SK-N-SH treated with all-trans-retinoic acid at 6 μM for 48 hours (cell line): ENCODE measurements around the gene ITPA.
A peak's percentile ranks its signal among the peaks of the same experiment; 100 is the strongest.

Experiments
- ATAC-seq: fragments of 200-7000 bp; cut with Tn5 transposase; 3 replicates; pipeline ENCODE4 v1.9.1; 2020; ENCODE audit warnings: mild to moderate bottlenecking, moderate library complexity
- BACH2 ChIP-seq: fragments of 250-450 bp; sonication (Bioruptor Pico); IDR thresholded peaks from 2 replicates; pipeline ENCODE4 v1.9.0; 2021; ENCODE audit warnings: mild to moderate bottlenecking, borderline replicate concordance
- CSDC2 ChIP-seq: fragments of 250-450 bp; sonication (Bioruptor Pico); IDR thresholded peaks from 2 replicates; pipeline ENCODE4 v1.5.0; 2020; ENCODE audit warnings: mild to moderate bottlenecking, moderate library complexity
- GLIS3 ChIP-seq: fragments of 250-450 bp; sonication (Bioruptor Pico); IDR thresholded peaks from 2 replicates; pipeline ENCODE4 v1.5.0; 2020; ENCODE audit warnings: mild to moderate bottlenecking, moderate library complexity
- ISL1 ChIP-seq: fragments of 250-450 bp; sonication (Bioruptor Pico); IDR thresholded peaks from 2 replicates; pipeline ENCODE4 v2.1.2; 2022; ENCODE audit warnings: mild to moderate bottlenecking, moderate library complexity
- PPARA ChIP-seq: fragments of 250-450 bp; sonication (Bioruptor Pico); IDR thresholded peaks from 2 replicates; pipeline ENCODE4 v1.5.0; 2020; ENCODE audit warnings: mild to moderate bottlenecking, borderline replicate concordance
- RARB ChIP-seq: fragments of 250-450 bp; sonication (Bioruptor Pico); IDR thresholded peaks from 2 replicates; pipeline ENCODE4 v1.8.0; 2021; ENCODE audit warnings: mild to moderate bottlenecking, moderate library complexity
- SNAI2 ChIP-seq: fragments of 250-450 bp; sonication (Bioruptor Pico); IDR thresholded peaks from 2 replicates; pipeline ENCODE4 v1.5.0; 2020; ENCODE audit warnings: mild to moderate bottlenecking, moderate library complexity
- TCF4 ChIP-seq: fragments of 250-450 bp; sonication (Bioruptor Pico); IDR thresholded peaks from 2 replicates; pipeline ENCODE4 v1.8.0; 2021; ENCODE audit warnings: mild to moderate bottlenecking, moderate library complexity, borderline replicate concordance
- TOX ChIP-seq: fragments of 250-450 bp; sonication (Bioruptor Pico); IDR thresholded peaks from 2 replicates; pipeline ENCODE4 v1.8.0; 2021; ENCODE audit warnings: mild to moderate bottlenecking, moderate library complexity, borderline replicate concordance
- ZFP3 ChIP-seq: fragments of 250-450 bp; sonication (Bioruptor Pico); IDR thresholded peaks from 2 replicates; pipeline ENCODE4 v1.5.0; 2020; ENCODE audit warnings: mild to moderate bottlenecking, moderate library complexity
- ZFP30 ChIP-seq: fragments of 450-650 bp; formaldehyde crosslinking; IDR thresholded peaks from 2 replicates; pipeline ENCODE4 v1.5.0; 2022; ENCODE audit warnings: mild to moderate bottlenecking, moderate library complexity
- ZNF8 ChIP-seq: fragments of 450-650 bp; formaldehyde crosslinking; IDR thresholded peaks from 2 replicates; pipeline ENCODE4 v1.5.0; 2020; ENCODE audit warnings: mild to moderate bottlenecking, moderate library complexity
- TF ChIP-seq, protein P1 (sequence below): fragments of 250-450 bp; sonication (Bioruptor Pico); IDR thresholded peaks from 2 replicates; pipeline ENCODE4 v1.5.0; 2020; ENCODE audit warnings: mild to moderate bottlenecking, moderate library complexity
- TF ChIP-seq, protein P2 (sequence below): fragments of 250-450 bp; sonication (Bioruptor Pico); IDR thresholded peaks from 2 replicates; pipeline ENCODE4 v1.8.0; 2021; ENCODE audit warnings: low read depth, mild to moderate bottlenecking, moderate library complexity, borderline replicate concordance
- TF ChIP-seq, protein P3 (sequence below): fragments of 250-450 bp; sonication (Bioruptor Pico); IDR thresholded peaks from 2 replicates; pipeline ENCODE4 v1.5.1; 2020; ENCODE audit warnings: low read depth, mild to moderate bottlenecking, moderate library complexity
- TF ChIP-seq, protein P4 (sequence below): fragments of 250-450 bp; sonication (Bioruptor Pico); IDR thresholded peaks from 2 replicates; pipeline ENCODE4 v1.8.0; 2020; ENCODE audit warnings: mild to moderate bottlenecking, moderate library complexity, borderline replicate concordance

Gene ITPA

DNA sequence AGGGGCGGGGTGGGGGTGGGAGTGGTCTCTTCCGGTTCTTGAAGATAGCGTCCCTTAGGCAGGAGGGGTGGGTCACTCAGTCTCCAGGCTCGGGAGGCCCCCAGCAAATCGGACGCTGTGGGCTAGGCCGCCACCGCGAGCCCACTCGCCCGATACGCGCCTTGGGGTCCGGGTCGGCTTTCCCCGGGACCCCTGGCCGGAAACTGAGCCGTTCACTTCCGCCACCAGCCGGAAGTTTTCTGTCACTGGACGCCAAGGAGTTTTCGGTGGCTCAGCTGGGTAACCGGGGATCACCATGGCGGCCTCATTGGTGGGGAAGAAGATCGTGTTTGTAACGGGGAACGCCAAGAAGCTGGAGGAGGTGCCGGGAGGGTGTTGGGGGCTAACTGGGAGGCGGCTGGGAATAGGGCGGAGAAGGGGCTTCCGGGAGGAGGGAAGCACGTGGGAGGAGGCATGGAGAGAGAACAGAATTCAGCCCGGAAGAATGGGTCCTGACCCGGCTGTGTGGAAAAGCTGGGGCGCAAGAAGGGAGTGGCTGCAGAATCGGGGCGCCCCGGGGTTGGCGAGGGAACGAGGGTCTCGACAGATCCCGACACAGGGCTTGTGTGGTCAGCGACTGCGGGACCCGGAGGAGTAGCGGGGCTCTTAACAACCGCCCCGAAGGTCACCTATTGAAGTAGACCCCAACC is at the start of gene ITPA:
ITPA (plus strand) TSS at position 242 of the 689 bp plus-strand sequence; CDS start at position 296, 54 bp downstream.
- TF ChIP-seq ZFP30 (no peak), GLIS3 (CRISPR knock-in tag) (no peak), RARB (CRISPR knock-in tag) (no peak)
- TF ChIP-seq, all 23 proteins: peak for 0
- ATAC-seq = peak; percentile 73

DNA sequence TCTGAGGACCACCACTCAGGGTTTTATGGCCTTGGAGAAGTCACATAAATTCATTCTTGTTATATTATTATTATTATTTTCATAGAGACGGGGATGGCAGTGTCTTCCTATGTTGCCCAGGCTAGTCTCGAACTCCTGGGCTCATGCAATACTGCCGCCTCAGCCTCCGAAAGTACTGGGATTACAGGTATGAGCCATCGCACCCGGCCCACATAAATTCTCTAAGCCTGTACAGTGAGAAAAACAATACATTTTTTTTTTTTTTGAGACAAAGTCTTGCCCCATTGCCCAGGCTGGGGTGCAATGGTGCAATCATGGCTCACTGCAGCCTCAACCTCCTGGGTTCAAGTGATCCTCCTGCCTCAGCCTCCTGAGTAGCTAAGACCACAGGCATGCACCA is 48.9 kb upstream of the ITPA start:
- no peak for ATAC-seq
- TF ChIP-seq TCF4 (CRISPR knock-in tag) = no peak

DNA sequence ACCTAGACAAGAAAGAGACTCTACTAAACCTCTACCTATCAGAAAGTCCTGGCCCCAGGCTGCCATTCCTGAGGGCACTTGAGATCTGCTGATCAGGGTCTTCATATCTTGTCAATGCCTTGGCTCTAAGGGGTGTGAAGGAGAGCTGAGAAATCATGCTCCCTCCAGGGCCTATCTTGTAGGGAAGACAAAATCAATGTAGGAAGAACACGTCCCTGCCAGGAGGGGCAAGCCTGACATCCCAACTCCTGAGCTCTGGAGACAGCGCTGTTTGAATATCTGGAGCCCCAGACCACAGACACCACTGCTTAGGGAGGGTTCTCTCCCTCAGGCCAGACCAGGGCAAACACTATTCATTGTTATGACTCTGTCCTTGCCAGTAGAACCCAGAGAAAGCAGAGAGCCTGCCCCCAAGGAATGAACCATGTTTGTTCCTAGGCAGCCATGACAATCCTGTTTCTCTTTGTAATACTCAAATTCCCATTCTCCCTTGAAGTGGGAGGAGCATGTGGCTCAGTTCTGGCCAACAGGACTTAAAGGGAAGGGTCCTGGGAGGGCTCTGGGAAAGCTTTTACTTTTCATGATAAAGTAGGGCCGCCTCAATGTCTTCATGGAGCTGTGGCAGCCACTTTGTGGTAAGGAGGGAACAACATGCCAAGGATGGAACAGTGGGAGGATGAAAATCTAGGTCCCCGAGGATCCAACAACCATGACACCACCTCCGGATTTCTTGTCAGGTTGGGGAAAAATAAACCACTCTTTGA is 47.8 kb upstream of the ITPA start:
- TF ChIP-seq TCF4 (CRISPR knock-in tag) (no peak), ISL1 (CRISPR knock-in tag) (no peak), ZFP3 (CRISPR knock-in tag) (no peak), TOX (CRISPR knock-in tag) (no peak), BACH2 (no peak), ZFP30 (no peak), PPARA (CRISPR knock-in tag) (no peak)
- TF ChIP-seq, protein P1, sequence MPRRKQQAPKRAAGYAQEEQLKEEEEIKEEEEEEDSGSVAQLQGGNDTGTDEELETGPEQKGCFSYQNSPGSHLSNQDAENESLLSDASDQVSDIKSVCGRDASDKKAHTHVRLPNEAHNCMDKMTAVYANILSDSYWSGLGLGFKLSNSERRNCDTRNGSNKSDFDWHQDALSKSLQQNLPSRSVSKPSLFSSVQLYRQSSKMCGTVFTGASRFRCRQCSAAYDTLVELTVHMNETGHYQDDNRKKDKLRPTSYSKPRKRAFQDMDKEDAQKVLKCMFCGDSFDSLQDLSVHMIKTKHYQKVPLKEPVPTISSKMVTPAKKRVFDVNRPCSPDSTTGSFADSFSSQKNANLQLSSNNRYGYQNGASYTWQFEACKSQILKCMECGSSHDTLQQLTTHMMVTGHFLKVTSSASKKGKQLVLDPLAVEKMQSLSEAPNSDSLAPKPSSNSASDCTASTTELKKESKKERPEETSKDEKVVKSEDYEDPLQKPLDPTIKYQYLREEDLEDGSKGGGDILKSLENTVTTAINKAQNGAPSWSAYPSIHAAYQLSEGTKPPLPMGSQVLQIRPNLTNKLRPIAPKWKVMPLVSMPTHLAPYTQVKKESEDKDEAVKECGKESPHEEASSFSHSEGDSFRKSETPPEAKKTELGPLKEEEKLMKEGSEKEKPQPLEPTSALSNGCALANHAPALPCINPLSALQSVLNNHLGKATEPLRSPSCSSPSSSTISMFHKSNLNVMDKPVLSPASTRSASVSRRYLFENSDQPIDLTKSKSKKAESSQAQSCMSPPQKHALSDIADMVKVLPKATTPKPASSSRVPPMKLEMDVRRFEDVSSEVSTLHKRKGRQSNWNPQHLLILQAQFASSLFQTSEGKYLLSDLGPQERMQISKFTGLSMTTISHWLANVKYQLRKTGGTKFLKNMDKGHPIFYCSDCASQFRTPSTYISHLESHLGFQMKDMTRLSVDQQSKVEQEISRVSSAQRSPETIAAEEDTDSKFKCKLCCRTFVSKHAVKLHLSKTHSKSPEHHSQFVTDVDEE (CRISPR knock-in tag) = no peak
- ATAC-seq = no peak

DNA sequence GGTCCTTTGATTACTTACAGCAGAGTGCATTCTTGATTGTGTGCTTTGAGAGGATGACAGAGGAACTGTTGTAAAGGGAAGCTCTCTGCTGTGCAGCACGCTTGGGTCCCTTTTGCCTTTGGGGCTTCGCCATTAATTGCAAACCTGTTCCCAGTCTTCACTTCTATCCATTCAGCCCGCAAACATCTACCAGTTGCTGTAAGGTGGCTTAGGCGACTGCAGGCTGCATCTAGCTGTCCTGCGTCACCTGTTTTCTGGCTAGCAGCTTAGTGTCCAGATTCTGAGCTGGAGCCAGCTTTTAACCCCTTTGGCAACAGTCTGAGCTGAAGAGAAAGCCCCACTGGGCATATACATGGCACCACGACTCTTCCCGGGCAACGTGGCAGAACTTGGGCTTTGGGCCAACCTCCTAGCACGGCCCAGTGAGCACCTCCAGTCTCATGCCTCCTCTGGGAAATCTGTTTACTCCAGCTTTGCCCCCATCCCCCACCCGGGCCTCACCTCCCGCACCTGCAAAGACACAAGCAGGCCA is 47.2 kb upstream of the ITPA start:
- ATAC-seq = no peak
- TF ChIP-seq PPARA (CRISPR knock-in tag) (no peak), RARB (CRISPR knock-in tag) (no peak), GLIS3 (CRISPR knock-in tag) (no peak), ISL1 (CRISPR knock-in tag) (no peak), ZNF8 (CRISPR knock-in tag) (no peak), TOX (CRISPR knock-in tag) (no peak), CSDC2 (CRISPR knock-in tag) (no peak), ZFP3 (CRISPR knock-in tag) (no peak), BACH2 (no peak), SNAI2 (CRISPR knock-in tag) (no peak)
- TF ChIP-seq, protein P2, sequence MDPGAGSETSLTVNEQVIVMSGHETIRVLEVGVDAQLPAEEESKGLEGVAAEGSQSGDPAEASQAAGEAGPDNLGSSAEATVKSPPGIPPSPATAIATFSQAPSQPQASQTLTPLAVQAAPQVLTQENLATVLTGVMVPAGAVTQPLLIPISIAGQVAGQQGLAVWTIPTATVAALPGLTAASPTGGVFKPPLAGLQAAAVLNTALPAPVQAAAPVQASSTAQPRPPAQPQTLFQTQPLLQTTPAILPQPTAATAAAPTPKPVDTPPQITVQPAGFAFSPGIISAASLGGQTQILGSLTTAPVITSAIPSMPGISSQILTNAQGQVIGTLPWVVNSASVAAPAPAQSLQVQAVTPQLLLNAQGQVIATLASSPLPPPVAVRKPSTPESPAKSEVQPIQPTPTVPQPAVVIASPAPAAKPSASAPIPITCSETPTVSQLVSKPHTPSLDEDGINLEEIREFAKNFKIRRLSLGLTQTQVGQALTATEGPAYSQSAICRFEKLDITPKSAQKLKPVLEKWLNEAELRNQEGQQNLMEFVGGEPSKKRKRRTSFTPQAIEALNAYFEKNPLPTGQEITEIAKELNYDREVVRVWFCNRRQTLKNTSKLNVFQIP = no peak
- TF ChIP-seq, protein P3, sequence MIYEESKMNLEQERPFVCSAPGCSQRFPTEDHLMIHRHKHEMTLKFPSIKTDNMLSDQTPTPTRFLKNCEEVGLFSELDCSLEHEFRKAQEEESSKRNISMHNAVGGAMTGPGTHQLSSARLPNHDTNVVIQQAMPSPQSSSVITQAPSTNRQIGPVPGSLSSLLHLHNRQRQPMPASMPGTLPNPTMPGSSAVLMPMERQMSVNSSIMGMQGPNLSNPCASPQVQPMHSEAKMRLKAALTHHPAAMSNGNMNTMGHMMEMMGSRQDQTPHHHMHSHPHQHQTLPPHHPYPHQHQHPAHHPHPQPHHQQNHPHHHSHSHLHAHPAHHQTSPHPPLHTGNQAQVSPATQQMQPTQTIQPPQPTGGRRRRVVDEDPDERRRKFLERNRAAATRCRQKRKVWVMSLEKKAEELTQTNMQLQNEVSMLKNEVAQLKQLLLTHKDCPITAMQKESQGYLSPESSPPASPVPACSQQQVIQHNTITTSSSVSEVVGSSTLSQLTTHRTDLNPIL (CRISPR knock-in tag) = no peak
- TF ChIP-seq, protein P4, sequence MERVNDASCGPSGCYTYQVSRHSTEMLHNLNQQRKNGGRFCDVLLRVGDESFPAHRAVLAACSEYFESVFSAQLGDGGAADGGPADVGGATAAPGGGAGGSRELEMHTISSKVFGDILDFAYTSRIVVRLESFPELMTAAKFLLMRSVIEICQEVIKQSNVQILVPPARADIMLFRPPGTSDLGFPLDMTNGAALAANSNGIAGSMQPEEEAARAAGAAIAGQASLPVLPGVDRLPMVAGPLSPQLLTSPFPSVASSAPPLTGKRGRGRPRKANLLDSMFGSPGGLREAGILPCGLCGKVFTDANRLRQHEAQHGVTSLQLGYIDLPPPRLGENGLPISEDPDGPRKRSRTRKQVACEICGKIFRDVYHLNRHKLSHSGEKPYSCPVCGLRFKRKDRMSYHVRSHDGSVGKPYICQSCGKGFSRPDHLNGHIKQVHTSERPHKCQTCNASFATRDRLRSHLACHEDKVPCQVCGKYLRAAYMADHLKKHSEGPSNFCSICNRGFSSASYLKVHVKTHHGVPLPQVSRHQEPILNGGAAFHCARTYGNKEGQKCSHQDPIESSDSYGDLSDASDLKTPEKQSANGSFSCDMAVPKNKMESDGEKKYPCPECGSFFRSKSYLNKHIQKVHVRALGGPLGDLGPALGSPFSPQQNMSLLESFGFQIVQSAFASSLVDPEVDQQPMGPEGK (CRISPR knock-in tag) = no peak
- TF ChIP-seq, all 23 proteins: peak for 0
